ENCODE data around the gene MRGPRE.
"Not testable (repeated sequence)": the region's sequence is repeated elsewhere in the genome, so short reads cannot be mapped to it uniquely, and the experiment has no call there.

Gene MRGPRE, protein sequence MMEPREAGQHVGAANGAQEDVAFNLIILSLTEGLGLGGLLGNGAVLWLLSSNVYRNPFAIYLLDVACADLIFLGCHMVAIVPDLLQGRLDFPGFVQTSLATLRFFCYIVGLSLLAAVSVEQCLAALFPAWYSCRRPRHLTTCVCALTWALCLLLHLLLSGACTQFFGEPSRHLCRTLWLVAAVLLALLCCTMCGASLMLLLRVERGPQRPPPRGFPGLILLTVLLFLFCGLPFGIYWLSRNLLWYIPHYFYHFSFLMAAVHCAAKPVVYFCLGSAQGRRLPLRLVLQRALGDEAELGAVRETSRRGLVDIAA

DNA sequence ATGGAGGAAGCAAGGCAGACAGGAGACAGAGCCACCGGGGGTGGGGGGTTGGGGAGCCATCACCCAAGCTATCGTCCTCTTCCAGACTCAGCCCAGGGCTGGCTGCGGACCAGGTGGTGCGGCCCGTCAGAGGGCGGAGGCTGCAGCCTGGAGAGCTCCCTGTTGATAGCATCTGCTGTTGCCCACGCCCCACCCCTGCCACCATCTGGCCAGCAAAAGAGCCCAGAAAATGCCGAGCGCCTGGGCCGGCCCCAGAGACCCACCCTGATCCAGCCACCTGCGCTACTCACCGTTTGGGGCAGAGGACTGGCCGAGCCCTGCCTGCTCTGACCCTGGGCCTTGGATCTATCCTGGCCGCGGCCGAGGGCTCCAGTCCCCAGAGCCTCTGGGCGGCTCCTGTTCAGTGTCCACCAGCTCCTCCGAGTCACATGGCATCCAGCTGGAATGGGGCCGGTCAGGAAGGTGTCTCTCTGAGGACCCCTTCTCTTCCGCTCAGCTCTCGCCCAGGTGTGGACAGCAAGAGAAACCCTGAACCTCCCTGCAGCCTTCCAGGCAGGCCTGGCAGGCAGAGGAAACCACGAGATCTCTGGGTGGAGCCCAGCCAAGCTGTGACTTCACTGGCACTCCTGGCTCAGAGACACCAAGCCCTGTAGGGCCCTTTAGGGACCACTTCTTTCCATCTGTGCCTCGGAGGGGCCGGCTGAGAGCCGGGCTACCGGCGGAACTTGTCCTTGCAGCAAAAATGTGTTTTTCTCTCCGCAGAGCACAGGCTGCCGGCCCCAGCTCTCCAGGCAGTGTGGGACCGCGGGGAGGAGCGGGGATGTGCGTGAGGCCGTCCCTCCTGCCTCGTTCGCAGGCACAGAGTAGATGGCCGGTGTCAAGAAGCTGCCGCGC lies at the start of gene MRGPRE:
Gene MRGPRE (minus strand): TSS at position 567 of the 894 bp plus-strand sequence. CDS start 3,618 bp downstream, outside the sequence.
- DNase-seq, result peak in 5 of 14 donors; percentile 11 to 48 (median 19)

DNA sequence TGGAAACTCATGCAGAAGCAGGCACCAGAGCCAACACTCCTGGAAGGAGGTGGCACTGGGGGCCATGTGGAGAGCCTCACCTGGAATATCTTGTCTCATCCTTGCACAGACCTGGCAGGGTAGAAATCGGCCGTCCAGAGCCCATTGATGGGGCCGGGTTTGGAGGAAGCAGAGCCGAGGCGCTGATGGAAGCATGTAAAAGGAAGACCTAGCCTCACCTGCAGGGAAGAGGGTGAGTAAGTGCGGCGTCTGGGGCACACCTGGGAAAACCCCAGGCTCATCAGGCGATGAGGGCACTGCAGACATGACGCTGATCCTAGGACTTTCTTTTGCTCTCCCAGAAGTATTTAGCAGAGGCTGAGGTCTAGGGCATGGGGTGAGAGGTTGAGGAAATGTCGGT lies 48.9 kb upstream of the MRGPRE start:
- not testable (repeated sequence) for DNase-seq

DNA sequence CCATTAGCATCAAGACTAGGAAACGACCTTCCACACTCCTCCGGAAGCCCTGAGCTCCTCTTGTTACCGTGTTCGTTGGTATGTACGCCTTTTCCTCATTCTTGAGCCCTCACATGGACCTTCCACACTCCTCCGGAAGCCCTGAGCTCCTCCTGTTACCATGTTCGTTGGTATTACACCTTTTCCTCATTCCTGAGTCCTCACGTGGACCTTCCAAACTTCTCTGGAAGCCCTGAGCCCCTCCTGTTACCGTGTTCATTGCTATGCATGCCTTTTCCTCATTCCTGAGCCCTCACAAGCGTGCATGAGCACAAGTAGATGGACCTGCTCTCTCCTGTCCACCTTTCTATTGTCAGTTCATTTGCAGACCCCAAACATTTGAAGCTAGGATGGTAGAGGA lies 48.4 kb upstream of the MRGPRE start:
- DNase-seq, result not testable (repeated sequence)

DNA sequence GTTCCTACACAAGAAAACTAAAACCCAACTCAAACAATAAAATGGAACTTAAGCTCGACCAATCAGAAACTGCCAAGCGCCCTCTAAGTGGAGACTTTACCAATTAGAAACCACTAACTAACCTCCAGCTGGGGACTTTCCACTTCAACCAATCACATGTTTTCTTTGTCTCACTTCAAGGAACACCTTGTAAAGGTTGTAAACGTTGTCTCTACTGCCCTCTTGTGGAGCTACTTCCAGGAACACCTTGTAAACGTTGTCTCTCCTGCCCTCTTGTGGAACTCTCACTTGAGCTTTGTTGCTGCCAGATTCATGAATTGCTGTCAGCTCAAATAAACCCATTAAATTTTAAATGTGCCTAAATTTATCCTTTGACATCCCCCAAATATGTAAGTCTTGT lies 46.7 kb upstream of the MRGPRE start:
- DNase-seq, result not testable (repeated sequence)

DNA sequence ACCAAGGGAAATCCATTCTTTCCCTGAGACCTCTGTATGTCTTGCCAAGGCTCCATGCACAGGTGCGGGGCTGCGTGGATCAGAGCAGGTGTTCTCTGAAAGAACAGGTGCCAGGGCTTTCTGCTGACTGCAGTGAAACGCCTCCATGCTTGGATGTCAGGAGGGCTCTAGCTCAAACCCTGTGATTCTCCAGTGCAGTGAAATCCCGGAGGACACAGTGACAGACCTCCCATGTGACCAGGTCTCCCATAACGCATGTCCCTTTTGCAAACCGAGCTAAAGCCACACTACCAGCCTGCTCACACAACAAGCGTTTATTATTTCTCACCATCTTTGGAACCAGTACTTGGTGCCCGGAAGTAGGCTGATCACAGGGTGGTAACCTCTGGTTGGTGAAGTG lies 41.4 kb upstream of the MRGPRE start:
- DNase-seq, result not testable (repeated sequence)

DNA sequence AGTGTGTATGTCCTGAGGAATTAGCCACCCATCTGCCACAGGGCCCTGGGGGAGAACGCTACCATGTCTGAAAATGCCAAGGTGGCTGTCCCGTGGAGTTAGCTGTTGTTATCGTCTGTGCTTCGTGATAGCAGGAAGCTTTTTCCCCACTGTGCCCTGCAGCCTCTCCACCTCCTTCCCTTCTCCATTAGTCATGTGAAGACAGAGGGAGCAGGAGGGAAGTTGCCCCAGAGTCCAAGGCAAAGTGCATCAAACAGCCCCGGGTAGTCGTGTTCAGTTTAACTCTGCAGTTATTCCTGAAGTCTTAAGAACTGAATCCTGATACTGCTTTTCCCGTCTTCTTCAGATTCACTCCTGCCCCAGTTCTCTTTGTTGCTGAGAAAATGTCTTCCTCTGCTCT lies 30.3 kb upstream of the MRGPRE start:
- DNase-seq, result not testable (repeated sequence)

DNA sequence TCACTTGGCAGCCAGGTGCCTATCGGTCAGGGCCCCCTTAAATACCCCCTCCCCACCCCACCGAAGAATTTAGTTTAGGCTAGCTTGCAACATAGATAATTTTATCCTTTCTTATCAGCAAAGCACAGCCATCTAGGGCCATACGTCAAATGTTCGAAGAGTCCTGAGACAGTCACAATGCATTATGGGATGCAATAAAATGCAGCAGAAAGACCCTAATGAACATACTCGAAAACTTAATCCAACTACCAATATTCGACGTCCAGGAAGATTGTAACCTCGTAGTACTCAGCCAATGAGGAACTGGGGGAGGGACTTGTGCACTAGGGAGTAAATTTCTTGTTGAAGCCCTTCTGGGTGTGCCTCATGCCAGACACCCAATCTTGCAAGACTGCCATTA lies 29.6 kb upstream of the MRGPRE start:
- not testable (repeated sequence) for DNase-seq

DNA sequence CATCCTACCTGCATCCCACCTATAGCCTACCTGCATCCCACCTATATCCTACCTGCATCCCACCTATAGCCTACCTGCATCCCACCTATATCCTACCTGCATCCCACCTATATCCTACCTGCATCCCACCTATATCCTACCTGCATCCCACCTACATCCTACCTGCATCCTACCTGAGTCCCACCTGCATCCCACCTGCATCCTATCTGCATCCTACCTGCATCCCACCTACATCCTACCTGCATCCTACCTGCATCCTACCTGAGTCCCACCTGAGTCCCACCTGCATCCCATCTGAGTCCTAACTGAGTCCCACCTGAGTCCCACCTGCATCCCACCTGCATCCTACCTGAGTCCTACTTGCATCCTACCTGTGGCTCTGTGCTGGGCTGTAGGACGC lies 25.3 kb upstream of the MRGPRE start:
- not testable (repeated sequence) for DNase-seq

DNA sequence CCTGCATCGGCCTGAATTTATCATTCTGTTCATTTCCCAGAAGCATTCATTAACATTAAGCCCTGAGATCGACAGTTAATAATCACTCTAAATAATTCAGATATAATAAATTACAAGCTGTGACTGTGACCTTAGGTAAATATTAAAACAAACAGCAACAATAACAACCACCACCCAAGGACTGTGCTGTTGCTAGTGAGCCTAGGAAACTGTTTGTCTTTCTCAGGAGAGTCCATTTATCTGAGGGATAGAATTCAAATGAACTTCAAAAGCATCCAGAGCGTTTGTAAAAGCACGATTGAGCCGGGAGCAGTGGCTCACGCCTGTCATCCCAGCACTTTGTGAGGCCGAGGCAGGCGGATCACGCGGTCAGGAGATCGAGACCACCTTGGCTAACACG lies 23.0 kb upstream of the MRGPRE start:
- DNase-seq, result not testable (repeated sequence)

DNA sequence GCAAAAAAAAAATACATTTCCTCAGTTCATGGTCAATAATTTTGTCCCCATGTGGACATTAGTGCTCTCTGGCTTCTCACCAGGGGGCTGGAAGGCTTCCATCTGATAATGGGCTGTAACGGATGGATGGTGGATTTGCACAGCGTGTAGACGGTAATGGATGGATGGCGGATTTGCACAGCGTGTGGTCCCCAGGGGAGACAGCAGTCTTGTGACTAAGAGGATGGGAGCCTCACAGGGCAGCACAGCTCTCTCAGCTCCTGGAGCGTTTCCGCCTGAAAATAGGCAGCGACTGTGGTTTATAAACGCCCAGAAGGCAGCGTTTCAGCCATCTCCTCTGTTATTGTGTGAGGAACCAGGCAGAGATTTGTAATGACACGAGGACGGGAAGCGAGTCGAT lies 22.6 kb upstream of the MRGPRE start:
- DNase-seq, result not testable (repeated sequence)

DNA sequence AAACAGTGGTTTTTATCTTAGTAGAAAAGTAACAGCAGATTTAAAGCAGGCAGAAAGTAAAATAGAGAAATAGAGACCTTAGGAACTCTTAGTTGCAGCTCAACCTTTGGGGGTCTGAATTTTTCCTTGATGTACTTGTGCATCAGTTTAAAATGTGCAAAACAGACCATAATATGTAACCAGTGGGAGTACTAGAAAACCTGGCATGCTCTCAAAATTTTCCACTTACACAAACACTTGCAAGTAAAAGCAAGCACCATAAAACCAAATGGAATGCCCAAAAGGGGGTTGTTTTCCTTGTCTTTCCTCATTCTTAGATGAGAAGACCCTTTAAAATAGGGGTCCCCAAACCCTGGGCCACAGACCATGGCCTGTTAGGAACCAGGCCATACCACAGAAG lies 12.9 kb upstream of the MRGPRE start:
- DNase-seq, result no peak

DNA sequence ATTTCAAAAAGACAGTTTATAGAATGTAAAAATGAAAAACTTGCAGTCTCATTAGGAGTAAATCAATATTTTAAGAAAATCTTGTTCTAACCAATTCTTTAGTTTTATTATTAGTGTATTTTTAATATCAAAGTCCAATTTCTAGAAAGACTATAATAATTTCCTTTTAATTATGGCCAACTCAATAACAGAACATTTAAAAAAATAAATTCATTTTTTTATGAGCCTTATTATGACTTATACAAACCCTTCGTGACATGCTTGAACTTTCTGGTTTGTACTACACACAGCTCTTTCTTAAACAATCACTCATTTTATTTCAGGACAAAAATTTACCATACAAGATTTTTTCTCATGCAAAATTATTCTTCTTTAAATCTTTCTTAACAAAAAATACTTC lies 11.7 kb upstream of the MRGPRE start:
- no peak for DNase-seq

DNA sequence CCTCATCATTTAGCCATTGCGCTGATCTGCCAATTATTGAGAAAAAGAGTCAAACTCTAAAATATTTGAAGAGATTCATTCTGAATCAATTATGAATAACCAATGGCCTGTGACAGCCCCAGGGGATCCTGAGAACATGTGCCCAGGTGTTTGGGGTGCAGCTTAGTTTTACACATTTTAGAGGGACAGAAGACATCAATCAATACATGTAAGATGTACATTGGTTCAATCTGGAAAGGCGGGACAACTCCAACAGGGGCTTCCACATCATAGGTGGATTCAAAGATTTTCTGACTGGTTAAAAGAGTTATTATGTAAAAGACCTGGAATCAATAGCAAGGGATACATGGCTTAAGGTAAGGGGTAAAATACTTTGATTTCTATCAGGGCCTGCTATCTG lies 4.9 kb upstream of the MRGPRE start:
- no peak for DNase-seq

DNA sequence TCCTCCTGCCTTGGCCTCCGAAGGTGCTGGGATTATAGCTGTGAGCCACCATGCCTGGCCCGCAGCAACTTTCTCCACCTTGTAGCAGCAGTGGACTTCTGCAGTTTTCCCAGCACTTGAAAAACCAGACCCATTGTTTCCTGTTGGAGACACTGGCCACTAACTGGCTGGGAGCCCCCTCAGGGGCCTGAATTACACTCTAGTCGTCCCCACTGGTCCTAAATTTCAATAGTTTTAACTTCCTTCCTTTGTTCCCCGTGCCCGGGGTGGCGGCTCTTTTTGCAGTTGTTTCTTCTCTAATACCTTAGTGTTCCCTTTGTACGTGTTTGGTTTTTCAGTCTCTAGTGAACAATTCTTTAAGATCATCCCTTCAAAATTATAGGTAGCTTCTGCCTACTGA lies 2.6 kb upstream of the MRGPRE start:
- DNase-seq, result no peak

DNA sequence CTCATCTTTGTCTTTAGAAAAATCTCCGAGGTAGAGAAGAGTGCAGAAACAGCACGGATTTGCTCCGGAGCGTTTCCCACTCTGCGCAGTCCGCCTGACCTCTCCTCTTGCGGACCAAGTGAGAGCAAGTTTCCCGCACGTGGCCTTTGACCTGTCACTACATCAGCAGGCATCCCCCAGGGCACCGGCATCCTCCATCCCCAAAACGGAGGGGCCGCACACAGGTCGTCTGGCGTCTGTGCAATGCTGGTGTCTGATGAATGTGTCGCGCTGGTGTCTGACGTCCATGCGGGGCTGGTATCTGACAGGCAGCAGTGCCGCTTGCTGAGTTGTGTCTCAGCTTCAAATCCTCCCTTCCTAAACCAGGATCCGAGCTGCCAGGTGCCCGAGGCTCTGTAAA lies 739 bp upstream of the MRGPRE start:
- DNase-seq, result no peak

DNA sequence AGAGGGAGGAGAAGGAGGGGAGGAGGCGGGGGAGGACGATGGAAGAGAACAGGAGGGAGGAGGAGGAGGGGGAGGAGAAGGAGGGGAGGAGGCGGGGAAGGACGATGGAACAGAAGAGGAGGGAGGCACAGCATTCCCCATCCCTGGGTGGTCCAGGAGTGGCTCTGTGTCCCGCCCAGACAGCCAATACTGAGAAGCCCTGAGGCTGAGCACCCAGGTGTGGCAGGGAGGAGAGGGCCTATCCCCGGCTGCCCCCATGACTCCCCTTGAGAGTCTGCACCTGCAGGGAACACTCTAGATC lies 717 bp downstream of the MRGPRE start:
- DNase-seq, result no peak

DNA sequence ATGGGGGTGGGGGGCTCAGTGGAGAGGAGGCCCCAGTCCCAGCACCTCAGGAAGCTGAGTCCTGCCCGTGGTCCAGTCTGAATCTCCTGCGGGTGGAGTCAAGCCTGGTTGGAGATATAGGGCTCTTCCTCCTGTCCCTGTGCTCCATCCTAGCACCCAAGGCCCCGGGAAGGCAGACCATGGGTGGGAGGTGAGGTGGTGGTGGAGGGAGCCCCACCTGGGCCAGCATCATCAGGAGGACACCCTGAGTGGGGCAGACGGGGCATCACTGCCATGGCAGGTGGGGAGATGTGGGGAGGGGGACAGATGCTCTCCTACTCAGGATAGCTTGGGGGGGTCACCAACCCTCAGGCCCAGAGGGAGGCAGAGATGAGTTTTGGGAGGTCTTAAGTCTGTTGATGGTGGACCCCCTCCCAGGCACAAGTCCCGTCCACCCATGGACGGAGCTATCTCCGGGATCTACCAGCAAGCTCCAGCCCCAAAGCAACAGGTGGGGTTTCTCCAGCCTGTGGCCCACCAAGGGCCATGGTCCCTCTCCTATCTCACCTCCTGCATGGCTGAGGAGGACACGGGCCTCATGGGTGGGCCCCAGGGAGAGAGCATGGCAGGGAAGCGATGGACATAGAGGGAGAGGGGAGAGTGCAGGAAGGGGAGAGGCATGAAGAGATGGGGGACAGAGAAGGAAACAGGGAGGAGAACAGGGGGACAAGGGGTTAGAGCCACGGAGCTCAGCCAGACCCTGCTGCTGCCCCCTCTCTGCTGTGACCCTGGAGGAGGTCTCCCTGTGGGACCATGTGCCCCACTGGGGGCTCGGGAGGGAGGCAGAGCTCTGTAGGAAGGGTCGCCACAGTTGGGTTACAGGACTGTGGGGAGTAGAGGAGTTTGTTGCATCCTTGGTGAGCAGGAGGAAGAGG lies 1.3 kb downstream of the MRGPRE start:
- DNase-seq, result no peak

DNA sequence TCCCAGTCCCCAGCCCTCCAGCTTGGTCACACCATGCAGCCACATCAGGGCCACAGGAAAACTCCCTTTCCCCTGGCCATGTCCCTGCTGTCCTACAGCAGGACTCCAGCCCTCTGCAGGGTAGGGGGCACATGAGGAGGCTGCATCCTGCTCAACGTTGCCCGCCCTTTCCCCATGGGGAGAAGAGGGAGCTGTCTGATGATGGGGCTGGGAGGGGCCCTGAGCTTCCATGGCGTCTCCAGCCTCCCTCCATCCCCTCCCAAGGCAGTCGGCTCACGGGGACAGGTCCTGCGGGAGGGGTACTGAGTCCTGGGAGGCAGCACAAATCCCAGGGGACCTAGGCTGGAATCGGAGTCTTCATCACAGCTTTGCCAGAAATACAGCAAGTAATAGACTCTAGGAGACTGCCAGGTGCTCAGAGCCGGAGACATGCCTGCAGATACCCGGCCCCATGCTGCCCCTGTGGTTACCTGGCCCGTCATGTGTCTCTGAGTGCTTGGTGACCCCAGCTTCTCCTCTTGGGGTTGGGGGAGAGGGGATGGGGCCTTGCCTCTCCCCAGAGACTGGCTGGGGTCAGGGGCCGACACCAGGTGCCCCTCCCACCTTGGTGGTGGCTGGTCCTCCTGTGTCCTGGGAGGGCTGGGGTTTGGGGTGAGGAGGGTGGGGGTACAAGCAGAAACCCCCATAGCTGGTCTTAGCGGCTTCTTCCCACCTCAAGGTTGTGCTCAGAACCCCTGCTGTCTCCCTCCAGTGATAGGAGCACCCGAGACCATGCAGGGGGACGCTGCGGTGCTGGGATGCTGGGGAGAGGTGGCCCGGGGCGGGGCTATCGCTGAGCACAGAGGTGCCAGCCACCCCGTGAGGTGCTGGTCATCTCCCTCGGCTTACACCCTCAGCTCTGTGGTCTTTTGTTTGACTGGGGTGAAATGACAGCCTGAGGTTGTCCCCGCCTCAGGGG lies 2.3 kb downstream of the MRGPRE start:
- DNase-seq, result no peak

DNA sequence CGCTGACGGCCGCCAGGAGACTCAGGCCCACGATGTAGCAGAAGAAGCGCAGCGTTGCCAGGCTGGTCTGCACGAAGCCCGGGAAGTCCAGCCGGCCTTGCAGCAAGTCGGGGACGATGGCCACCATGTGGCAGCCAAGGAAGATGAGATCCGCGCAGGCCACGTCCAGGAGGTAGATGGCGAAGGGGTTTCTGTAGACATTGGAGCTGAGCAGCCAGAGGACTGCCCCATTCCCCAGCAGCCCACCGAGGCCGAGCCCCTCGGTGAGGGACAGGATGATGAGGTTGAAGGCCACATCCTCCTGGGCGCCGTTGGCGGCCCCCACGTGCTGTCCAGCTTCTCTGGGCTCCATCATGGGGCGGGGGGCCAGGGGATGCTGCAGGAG lies 3.8 kb downstream of the MRGPRE start:
- no peak for DNase-seq

DNA sequence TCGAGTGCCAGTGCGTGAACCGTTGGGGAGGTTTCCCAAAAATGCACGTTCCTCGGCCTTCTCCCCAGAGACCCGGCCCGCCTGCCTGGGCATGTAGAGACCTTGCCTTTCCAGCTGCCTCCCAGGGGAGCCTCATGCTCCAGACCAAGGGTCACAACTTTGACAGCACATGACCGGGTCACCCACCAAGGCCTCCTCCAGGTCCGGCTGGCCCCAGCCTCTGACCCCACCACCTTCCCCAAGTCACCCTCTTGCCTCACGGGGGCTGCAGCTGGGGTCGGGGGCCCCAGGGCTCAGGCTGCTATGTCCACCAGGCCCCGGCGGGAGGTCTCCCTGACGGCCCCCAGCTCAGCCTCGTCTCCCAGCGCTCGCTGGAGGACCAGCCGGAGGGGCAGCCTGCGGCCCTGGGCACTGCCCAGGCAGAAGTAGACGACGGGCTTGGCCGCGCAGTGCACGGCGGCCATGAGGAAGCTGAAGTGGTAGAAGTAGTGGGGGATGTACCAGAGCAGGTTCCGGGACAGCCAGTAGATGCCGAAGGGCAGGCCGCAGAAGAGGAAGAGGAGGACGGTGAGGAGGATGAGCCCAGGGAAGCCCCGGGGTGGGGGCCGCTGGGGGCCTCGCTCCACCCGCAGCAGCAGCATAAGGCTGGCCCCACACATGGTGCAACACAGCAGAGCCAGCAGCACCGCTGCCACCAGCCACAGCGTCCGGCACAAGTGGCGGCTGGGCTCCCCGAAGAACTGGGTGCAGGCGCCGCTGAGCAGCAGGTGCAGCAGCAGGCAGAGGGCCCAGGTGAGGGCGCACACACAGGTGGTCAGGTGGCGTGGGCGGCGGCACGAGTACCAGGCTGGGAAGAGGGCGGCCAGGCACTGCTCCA lies 4.4 kb downstream of the MRGPRE start:
- DNase-seq, result no peak
